GM10266 (cell line): Measurements from ENCODE around the gene HDAC4.

Source experiments
- DNase-seq: peaks from one replicate; pipeline ENCODE4 v3.0.0; 2012; ENCODE audit errors: extremely low spot score
- TF ChIP-seq, protein P1 (sequence below): IDR thresholded peaks from 2 replicates; pipeline ENCODE4 v1.5.1; 2012; ENCODE audit warnings: mild to moderate bottlenecking, low read depth; ENCODE audit not compliant: control insufficient read depth, insufficient read depth; ENCODE audit errors: missing control alignments

HDAC4 gene

DNA sequence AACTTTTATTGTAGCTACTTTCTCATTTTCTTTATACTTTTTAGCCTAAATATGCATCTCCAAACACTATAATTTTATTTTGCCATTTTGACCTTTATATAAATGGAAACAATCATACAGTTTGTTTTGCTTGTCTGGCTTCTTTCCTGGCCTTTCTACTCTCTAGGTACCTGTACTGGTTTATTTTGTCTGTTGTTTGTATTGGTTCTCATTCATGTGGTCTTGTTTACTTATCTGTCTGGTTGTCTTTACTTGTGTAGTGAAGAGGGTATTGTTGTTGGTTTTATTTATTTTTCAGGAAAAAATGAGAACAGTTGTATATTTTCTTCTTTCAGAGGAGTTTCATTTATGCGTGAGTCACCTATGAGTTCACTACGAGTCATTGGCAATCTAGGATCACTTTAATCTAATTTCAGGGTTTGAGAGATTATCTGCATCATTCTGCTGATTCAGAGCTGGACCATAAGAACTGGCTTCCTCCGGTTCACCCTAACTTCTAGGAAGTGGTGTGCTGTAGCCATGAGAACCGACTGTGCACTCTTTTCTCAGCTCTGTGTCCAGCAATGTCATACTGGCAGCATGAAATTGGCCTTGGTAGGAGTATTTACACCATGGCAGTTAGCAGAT is 33.1 kb upstream of the HDAC4 start:
- no peak for DNase-seq
- TF ChIP-seq, protein P1, sequence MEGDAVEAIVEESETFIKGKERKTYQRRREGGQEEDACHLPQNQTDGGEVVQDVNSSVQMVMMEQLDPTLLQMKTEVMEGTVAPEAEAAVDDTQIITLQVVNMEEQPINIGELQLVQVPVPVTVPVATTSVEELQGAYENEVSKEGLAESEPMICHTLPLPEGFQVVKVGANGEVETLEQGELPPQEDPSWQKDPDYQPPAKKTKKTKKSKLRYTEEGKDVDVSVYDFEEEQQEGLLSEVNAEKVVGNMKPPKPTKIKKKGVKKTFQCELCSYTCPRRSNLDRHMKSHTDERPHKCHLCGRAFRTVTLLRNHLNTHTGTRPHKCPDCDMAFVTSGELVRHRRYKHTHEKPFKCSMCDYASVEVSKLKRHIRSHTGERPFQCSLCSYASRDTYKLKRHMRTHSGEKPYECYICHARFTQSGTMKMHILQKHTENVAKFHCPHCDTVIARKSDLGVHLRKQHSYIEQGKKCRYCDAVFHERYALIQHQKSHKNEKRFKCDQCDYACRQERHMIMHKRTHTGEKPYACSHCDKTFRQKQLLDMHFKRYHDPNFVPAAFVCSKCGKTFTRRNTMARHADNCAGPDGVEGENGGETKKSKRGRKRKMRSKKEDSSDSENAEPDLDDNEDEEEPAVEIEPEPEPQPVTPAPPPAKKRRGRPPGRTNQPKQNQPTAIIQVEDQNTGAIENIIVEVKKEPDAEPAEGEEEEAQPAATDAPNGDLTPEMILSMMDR = no peak

DNA sequence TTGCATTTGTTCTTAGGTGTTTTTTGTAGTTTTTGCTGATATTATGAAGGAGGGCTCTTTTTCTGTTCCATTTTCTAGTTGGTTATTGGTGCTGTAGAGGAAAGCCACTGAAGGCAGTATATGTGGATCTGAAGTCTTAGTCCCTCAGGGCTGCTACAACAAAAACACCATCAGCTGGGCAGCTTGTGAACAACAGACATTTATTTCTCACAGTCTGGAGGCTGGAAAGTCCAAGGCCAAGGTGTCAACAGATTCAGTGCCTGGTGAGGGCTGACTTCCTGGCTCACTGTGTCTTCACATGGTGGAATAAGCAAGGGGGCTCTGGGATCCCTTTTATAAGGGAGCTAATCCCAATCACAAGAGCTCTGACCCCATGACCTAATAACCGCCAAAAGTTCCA is 31.4 kb upstream of the HDAC4 start:
- TF ChIP-seq, protein P1 = no peak
- DNase-seq = no peak

DNA sequence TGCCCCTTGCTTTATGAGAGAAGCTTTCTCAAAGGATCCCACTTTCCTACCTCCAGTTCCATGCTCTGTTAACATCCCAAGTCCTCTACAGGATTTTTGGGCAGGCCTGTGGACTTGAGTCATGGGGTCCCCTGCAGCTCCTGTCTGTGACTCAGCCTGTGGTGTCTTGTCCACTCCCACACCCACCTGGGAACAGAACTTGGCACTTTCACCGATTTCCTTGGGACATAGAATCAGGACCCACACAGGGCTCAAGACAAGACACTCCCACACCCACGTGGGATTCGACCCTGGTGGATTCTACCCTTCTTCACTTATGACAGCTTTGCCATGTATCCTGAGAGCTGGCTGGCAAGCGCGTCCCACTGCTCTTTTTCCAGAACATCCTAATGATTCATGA is 30.7 kb upstream of the HDAC4 start:
- DNase-seq = no peak
- TF ChIP-seq, protein P1 = no peak

DNA sequence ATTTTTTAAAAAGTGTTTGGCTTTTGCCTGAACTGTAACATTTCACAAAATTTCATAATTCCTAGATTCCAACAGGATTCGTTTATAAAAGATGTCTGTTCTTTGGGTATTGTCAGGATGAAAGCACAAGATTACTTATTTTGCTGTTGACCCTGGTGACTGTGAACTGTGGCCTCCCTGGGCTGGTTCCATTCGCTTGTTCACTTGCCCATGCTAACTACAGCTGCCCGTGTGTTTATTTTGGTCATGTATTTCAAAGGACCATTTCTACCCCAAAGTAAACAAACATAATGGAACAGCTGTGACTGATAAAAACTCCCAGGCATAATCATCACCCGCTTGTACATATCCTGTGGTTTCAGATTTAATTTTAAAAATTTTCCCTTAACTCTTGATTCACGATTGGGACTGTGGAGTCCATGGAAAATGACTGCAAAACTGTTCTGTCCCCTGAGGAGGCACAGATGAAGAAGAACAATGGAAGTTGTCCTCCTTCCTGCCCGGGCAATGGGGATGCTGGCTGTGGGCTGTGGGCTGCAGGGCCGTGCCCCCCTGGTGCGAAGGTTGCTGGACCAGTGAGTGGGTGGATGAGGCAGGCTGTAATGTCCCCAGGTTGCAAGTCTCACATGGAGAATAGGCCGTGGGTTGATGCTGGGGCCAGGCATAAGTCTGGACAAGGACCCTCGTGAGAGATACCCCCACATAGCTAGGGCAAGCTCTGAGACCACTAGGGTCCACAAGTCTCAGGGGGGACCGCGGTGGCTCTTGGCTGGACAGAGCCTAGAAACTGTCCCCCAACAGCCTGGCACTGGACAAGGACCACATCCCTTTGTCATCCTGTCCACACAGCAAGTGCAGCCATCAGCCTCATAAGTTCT is 28.9 kb upstream of the HDAC4 start:
- no peak for DNase-seq
- TF ChIP-seq, protein P1 = no peak

DNA sequence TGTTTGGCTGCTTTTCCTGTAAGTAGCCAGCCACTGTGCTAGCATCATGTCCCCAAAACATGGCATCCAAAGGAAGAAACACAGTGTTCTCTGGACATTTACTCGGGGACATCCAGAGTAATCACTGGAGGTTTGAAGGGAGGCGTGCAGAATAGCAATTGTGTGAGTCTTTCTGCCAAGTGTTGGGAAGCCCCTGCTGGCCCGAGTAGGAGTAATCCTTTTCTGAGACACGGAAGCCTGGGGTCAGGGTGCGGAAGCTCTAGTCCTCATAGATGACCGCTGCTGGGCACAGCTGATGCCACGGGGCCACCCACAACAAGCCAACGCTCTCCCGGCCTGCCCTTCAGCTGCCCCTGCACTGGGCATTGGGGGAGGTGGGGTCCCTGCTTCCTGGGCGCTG is 24.8 kb upstream of the HDAC4 start:
- TF ChIP-seq, protein P1 = no peak
- no peak for DNase-seq

DNA sequence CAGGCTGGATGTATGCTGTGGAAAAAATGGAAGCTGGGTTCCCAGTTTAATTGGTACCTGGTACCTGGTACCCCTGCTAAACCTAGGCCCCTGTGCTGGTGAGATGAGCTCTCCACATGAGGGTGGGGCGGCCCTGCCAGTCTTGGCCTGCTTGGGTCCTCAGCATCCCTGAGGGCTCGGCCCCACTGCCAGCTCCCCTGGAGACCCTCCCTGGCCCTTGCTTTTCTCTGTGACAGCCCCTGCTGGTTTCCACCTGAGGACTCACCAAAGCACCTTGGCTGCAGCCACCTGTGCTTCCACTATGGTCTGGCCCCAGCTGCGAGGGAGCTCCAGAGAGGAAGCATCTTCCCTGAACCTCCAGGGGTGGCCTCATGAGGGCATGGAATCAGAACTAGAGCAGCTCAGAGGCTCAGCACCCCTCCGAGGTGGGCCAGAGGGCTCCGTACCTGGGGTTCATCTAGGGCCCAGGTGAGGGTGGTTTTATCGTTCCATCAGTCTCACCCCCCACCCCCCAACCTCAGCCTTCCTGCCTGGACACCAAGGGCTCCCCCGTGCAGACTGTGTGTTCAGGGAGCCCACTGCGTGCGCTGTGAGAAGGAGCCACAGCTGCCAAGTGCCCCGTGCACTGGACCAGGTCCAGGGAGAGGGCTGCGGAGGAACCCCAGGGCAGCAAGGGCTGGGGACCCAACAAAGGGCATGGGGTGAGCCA is 23.7 kb upstream of the HDAC4 start:
- TF ChIP-seq, protein P1 = no peak
- DNase-seq = no peak
